ENCODE data around the gene NARS2.

Gene NARS2

DNA sequence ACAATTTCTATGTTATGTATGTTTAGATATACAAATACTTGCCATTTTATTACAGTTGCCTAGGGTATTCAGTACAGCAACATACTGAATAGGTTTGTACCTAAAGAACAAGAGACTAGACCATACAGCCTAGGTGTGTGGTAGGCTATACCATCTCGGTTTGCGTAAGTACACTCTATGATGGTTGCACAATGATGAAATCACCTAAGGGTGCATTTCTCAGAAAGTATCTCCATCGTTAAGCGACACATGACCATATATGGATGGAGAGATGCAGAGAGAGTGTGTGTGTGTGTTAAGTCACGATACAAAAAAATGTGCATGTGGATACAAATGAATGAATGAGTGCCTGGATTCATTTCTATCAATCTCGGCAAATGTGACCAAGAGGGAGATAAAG, 37.7 kb downstream of the NARS2 start:
- TF ChIP-seq, protein P1, sequence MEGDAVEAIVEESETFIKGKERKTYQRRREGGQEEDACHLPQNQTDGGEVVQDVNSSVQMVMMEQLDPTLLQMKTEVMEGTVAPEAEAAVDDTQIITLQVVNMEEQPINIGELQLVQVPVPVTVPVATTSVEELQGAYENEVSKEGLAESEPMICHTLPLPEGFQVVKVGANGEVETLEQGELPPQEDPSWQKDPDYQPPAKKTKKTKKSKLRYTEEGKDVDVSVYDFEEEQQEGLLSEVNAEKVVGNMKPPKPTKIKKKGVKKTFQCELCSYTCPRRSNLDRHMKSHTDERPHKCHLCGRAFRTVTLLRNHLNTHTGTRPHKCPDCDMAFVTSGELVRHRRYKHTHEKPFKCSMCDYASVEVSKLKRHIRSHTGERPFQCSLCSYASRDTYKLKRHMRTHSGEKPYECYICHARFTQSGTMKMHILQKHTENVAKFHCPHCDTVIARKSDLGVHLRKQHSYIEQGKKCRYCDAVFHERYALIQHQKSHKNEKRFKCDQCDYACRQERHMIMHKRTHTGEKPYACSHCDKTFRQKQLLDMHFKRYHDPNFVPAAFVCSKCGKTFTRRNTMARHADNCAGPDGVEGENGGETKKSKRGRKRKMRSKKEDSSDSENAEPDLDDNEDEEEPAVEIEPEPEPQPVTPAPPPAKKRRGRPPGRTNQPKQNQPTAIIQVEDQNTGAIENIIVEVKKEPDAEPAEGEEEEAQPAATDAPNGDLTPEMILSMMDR (conservative IDR thresholded peaks at IDR 0.05): no peak
- TF ChIP-seq ZFX (IDR thresholded peaks at IDR 0.05): no peak
- no peak overlapping the region for H3K27ac ChIP-seq

DNA sequence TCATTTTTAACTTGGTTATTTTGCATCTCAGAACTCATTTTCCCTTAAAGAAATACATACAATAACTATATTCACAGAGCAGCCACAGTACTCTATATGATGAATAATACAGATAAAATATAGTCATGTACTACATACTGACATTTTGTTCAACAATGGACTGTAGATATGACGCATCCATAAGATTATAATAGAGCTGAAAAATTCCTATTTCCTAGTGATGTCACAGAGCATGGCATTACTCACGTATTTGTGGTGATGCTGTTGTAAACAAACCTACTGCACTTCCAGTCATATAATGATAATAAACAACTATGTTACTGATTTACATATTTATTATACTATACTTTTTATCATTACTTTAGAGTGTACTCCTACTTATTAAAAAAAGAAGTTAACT, 38.7 kb downstream of the NARS2 start:
- TF ChIP-seq, protein P1 (conservative IDR thresholded peaks at IDR 0.05): no peak
- TF ChIP-seq ZFX (IDR thresholded peaks at IDR 0.05): no peak
- H3K27ac ChIP-seq: no peak overlapping the region

DNA sequence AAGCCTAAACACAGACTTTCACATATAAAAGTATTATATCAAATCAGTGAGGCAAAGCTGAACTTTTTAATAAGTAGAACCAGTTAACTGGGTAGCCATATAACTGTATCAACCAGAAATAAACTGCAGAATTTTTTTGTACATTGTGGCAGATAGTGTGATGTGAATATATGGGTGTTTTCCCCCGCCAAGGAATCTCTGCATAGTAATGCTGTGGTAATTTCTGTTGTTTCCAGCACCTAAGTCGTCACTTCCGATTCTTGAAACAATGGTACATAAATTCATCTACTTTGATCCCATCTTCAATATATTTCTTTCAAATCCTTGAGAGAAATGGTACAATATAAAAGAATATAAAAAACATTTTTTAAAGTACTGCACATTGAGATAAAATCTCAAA, 39.6 kb downstream of the NARS2 start:
- H3K27ac ChIP-seq: no peak overlapping the region
- TF ChIP-seq, protein P1 (conservative IDR thresholded peaks at IDR 0.05): no peak
- TF ChIP-seq ZFX (IDR thresholded peaks at IDR 0.05): no peak

DNA sequence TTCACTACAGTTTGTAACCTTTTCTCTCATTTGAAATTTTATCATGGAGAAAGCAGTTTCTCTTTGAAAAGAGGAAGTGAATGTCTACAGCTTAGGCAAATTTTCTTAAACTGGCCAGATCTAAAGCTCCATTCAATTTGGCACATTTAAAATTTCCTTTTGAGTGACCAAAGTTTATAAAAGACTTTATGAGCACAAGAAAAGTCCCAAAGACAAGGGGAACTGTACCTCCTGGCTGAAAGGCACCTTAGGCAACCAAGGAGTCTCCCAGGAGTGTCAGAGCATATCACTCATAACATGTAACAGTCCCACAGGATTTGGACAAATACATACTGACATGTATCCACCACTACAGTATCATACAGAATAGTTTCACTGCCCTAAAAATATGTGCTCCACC, 41.3 kb downstream of the NARS2 start:
- TF ChIP-seq, protein P1 (conservative IDR thresholded peaks at IDR 0.05): no peak
- TF ChIP-seq ZFX (IDR thresholded peaks at IDR 0.05): no peak
- no peak overlapping the region for H3K27ac ChIP-seq

DNA sequence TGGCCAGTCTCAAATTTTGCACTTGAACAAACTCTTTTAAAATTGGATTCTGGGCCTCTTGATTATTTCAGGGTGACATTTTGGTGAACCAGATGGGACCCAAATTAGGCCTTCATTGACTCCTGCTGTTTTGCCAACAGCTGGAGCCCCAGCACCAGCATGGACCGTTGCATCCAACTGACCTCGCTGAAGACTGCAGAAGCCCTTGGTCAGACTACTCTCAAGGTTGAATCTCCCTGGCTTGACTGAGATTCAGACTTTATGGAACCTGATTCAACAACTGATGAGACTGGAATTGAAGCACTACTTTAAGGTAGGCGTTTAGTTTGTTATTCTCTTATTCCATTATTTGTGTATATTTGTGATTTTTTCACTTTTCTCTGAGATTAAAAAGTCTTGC, 41.7 kb downstream of the NARS2 start:
- no peak overlapping the region for H3K27ac ChIP-seq
- TF ChIP-seq, protein P1 (conservative IDR thresholded peaks at IDR 0.05): no peak

DNA sequence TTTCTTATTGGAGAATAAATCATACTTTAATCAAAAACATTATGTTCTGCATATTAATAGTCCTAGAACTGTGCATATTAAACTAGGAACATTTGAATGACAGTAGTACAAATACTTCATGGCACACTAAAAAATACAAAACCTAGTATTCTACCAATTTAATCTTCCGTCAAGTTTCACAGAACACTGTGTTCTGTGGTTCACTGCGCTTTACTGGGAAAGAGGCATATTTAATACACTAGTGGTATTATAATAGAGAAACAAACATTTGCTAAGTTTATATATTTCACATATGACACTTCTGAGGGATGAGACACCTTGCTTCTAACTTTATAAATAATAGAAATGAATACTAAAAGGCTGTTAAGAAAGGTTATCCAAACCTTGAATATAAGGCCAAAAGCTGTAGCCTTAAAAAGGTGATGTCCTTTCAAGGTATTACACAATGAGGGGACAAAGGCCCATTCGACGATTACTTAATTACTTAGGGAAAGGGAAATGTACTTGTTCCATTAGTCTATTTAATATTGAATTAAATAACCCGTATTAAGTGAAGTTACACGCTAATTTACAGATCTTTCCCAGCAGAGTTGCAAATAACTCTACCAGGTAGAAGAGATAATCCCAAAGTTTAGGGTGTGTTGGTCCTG, 48.0 kb downstream of the NARS2 start:
- H3K27ac ChIP-seq: no peak overlapping the region
- no peak for TF ChIP-seq ZFX (IDR thresholded peaks at IDR 0.05)
- TF ChIP-seq, protein P1 (conservative IDR thresholded peaks at IDR 0.05): no peak

DNA sequence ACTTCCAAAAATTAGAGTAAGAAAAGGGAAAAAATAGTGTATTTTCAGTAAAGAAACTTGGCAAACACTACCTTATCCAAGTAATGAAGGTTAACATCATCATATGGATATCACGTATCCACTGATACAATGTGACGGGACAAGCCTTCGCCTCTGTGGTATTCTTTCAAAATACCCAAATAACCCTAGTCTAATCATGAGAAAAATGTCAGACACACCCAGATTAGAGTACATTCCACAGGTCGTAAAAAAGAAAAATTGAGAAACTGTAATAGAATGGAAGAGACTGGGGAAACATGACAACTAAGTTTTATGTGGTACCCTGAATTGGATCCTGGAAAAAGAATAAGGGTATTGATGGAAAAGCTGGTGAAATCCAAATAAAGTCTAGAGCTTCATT, 48.9 kb downstream of the NARS2 start:
- no peak overlapping the region for H3K27ac ChIP-seq
- TF ChIP-seq, protein P1 (conservative IDR thresholded peaks at IDR 0.05): no peak

Data from C4-2B (cell line).